SU-DHL-6 (cell line): ENCODE results near the gene IL17RE.
"Not testable (repeated sequence)": the region's sequence is repeated elsewhere in the genome, so short reads cannot be mapped to it uniquely, and the experiment has no call there.

Experiments
- CTCF ChIP-seq: fragments of 200-600 bp; sonication (generic); IDR thresholded peaks from one replicate; pipeline ENCODE4 v1.5.1; 2017; ENCODE audit warnings: antibody characterized with exemption, mild to moderate bottlenecking, low read length, moderate library complexity; ENCODE audit not compliant: insufficient read depth, poor library complexity, severe bottlenecking
- EZH2phosphoT487 ChIP-seq: fragments of 200-600 bp; sonication (generic), shearing (Covaris generic); conservative IDR thresholded peaks from 2 replicates; pipeline ENCODE4 v1.6.1; 2018; ENCODE audit warnings: mild to moderate bottlenecking, antibody characterized with exemption, low read length, moderate library complexity, mixed read lengths

- TF ChIP-seq CTCF, EZH2phosphoT487: not testable (repeated sequence)
Observed at GRCh38 chr3:9854291-9854940, 48.2 kb upstream of the IL17RE start.
